AG04450 (cell line): Measurements from ENCODE around the gene CNTNAP2. TPM values are rescaled to one million over a fixed set of nuclear protein-coding genes. Genes with fewer than 3 reads are reported as not detected.
"Not testable (repeated sequence)": the region's sequence is repeated elsewhere in the genome, so short reads cannot be mapped to it uniquely, and the experiment has no call there.

ENCODE experiments used
- CTCF ChIA-PET: fragments of 300-600, 350-600 bp; formaldehyde crosslinking; extraction: SDS; loops from one replicate; lab custom pipeline; 2022; ENCODE audit warnings: antibody characterized with exemption, inconsistent platforms; lab: Charles Lee
- POLR2A ChIA-PET: fragments of 350-600 bp; formaldehyde crosslinking; extraction: SDS; loops from one replicate; lab custom pipeline; 2021; ENCODE audit warnings: antibody characterized with exemption, inconsistent platforms; lab: Yijun Ruan, JAX
- DNase-seq: peaks from one replicate; pipeline ENCODE4 v3.0.0-alpha.2; 2011; ENCODE audit warnings: low read depth, low spot score
- H3K27ac ChIP-seq: one replicate; pipeline ENCODE4 v1.5.1; 2012; ENCODE audit warnings: low read depth, low read length, control low read depth
- H3K27me3 ChIP-seq: one replicate; pipeline ENCODE4 v1.6.0; 2012; ENCODE audit warnings: low read length; ENCODE audit not compliant: control insufficient read depth, insufficient read depth
- H3K4me3 ChIP-seq: 2 replicates; pipeline ENCODE4 v1.5.1; 2011; ENCODE audit warnings: mild to moderate bottlenecking, low read depth, low read length, control low read depth
- H3K9me3 ChIP-seq: 2 replicates; pipeline ENCODE4 v1.5.1; 2012; ENCODE audit warnings: low read length; ENCODE audit not compliant: control insufficient read depth, insufficient read depth
- polyA plus RNA-seq: library from polyadenylated mRNA; depleted of rRNA; stranded (reverse); fragments of >200 nt; gene quantifications from 2 replicates; pipeline ENCODE4 v1.2.3, GENCODE V29; 2011
- TF ChIP-seq, protein P1 (sequence below): IDR thresholded peaks from 2 replicates; pipeline ENCODE4 v1.5.1; 2011; ENCODE audit warnings: low read depth, low read length, control low read depth, inconsistent platforms

Gene CNTNAP2
- polyA plus RNA-seq, 1 experiment: not detected

DNA sequence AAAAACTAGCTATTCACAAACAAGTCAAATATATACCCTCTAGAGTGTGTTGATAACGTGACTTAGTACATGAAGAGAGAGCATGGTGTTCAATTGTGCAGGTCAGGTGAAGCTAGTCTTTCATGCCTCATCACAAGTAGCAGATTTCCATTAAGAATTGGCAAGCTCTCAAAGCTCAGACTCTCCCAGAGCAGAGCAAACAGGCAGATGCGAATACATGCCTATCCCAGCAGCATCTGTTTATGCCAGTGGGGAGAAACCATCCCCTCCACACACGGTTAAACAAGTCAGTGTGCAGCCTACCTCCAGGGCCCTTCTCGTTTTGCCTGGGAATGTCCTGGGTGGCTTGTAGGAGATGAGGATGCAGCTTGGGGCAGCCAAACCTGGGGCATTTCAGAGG lies 1941.5 kb downstream of the CNTNAP2 start:
- POLR2A ChIA-PET: no interaction called here
- CTCF ChIA-PET: no interaction called here
- Histone ChIP-seq H3K9me3 (peaks cover 5% of the 10 kb centered on the region), H3K27ac (no peak overlapping the region), H3K4me3 (no peak overlapping the region), H3K27me3 (no peaks in the 10 kb centered on the region)
- TF ChIP-seq, protein P1, sequence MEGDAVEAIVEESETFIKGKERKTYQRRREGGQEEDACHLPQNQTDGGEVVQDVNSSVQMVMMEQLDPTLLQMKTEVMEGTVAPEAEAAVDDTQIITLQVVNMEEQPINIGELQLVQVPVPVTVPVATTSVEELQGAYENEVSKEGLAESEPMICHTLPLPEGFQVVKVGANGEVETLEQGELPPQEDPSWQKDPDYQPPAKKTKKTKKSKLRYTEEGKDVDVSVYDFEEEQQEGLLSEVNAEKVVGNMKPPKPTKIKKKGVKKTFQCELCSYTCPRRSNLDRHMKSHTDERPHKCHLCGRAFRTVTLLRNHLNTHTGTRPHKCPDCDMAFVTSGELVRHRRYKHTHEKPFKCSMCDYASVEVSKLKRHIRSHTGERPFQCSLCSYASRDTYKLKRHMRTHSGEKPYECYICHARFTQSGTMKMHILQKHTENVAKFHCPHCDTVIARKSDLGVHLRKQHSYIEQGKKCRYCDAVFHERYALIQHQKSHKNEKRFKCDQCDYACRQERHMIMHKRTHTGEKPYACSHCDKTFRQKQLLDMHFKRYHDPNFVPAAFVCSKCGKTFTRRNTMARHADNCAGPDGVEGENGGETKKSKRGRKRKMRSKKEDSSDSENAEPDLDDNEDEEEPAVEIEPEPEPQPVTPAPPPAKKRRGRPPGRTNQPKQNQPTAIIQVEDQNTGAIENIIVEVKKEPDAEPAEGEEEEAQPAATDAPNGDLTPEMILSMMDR: no peak
- no peak for DNase-seq

DNA sequence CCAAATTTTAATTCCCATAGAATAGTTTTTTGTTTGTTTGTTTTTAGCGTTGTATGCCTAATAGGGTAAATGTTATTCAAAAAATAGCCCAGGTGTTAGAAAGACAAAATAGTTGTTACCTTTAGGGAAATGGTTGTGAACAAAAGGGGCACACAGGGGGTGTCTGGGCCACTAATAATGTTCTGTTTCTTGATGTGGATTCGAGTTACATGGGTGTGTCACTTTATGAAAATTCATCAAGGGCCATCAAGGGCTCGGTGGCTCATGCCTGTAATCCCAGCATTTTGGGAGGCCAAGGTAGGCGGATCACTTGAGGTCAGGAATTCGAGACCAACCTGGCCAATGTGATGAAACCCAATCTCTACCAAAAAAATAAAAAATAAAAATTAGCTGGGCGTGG lies 1942.2 kb downstream of the CNTNAP2 start:
- ChIA-PET POLR2A (no interaction called here), CTCF (no interaction called here)
- Histone ChIP-seq H3K27me3 (no peaks in the 10 kb centered on the region), H3K4me3 (no peak overlapping the region), H3K27ac (no peak overlapping the region), H3K9me3 (peaks cover 5% of the 10 kb centered on the region)
- no peak for DNase-seq
- TF ChIP-seq, protein P1: no peak

DNA sequence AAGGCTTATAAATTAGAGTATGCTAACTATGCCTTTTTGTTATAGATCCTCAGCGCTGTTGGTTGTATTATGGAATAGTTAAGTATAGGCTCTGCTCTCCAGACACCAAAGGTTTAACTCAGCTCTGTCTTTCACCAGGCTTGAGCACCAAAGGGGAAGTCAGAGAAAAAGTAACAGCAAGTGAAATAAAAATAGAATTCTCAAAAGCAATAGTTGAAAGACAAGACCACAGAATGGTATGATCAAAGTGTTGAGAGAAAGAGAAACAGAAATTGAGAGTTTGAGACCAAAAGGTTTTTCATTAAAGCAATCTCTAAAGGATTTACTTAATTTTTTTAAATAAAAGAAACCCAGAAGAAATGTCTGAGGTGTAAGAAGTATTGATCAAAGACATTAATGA lies 1944.1 kb downstream of the CNTNAP2 start:
- CTCF ChIA-PET: no interaction called here
- H3K9me3 ChIP-seq: peaks cover 5% of the 10 kb centered on the region
- DNase-seq: no peak
- H3K27ac ChIP-seq: no peak overlapping the region
- no peak overlapping the region for H3K4me3 ChIP-seq
- POLR2A ChIA-PET: no interaction called here
- H3K27me3 ChIP-seq: no peaks in the 10 kb centered on the region
- TF ChIP-seq, protein P1: no peak

DNA sequence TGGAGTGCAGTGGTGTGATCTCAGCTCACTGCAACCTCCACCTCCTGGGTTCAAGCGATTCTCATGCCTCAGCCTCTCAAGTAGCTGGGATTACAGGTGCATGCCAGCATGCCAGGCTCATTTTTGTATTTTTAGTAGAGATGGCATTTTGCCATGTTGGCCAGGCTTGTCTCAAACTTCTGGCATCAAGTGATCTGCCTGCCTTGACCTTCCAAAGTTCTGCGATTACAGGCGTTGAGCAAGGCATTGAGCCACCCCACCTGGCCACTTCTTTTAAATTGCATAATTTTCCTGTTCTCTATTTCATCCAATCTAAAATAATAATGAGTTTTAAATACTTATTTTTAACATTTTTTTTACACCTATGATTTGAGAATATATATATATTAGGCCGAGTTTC lies 1961.5 kb downstream of the CNTNAP2 start:
- CTCF ChIA-PET, POLR2A ChIA-PET: not testable (repeated sequence)

DNA sequence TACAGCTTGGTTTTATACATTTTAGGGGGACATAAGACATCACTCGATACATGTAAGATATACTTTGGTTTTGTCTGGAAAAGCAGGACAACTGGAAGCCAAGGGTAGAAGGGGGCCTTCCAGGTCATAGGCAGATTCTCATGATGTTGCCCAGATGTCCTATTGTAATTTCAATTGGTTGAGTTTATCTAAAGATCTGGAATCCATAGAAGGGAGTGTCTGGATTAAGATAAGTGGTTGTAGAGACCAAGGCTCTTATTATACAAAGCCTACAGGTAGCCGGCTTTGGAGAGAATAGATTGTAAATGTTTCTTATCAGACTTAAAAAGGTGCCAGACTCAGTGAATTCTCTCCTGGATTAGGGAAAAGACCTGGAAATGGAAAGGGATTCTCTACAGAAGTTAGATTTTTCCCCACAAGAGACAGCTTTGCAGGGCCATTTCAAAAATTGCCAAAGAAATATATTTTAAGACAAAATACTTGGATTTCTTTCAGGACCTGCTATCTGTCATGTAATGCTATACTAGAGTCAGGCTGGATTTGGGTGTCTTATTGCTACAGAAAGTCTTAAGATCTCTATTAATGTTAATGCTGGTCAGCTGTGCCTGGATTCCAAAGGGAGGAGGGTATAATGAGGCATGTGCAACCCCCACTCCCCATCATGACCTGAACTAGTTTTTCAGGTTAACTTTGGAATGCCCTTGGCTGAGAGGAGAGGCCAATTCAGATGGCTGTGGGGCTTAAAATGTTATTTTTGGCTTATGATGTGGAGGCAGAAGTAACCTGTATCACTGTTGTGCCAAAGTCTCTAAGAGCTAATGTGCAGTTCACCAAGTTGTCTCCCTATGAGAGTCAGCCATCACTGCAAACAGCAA lies 1962.8 kb downstream of the CNTNAP2 start:
- Histone ChIP-seq H3K27me3 (no peaks in the 10 kb centered on the region), H3K9me3 (peaks cover 24% of the 10 kb centered on the region), H3K27ac (no peak overlapping the region), H3K4me3 (no peak overlapping the region)
- TF ChIP-seq, protein P1: no peak
- CTCF ChIA-PET: no interaction called here
- no peak for DNase-seq
- POLR2A ChIA-PET: no interaction called here

More for the DNA sequence above, 1961.5 kb downstream of the CNTNAP2 start:
- not testable (repeated sequence) for H3K27me3 ChIP-seq, H3K27ac ChIP-seq, DNase-seq, H3K4me3 ChIP-seq
- H3K9me3 ChIP-seq: peaks cover 26% of the 10 kb centered on the region
